Endodermal cell (in vitro differentiated cells): ENCODE results near the gene SMC1B. TPM values are rescaled to one million over a fixed set of nuclear protein-coding genes. Genes with fewer than 3 reads are reported as not detected.

ENCODE experiments used
- DNase-seq: peaks from one replicate; pipeline ENCODE4 v3.0.0-alpha.2; 2017
- H3K27ac ChIP-seq: 2 replicates; pipeline ENCODE4 v1.5.1; 2013; ENCODE audit warnings: mild to moderate bottlenecking, low read depth, low read length, moderate library complexity
- H3K27me3 ChIP-seq: 2 replicates; pipeline ENCODE4 v1.6.1; 2013; ENCODE audit warnings: mild to moderate bottlenecking, low read length, moderate library complexity; ENCODE audit not compliant: insufficient read depth, control insufficient read depth, poor library complexity, severe bottlenecking
- H3K36me3 ChIP-seq: 2 replicates; pipeline ENCODE4 v1.7.0; 2013; ENCODE audit warnings: mild to moderate bottlenecking, low read length, moderate library complexity; ENCODE audit not compliant: control insufficient read depth, insufficient read depth
- H3K4me1 ChIP-seq: one replicate; pipeline ENCODE4 v1.7.0; 2013; ENCODE audit warnings: low read length; ENCODE audit not compliant: control insufficient read depth, insufficient read depth
- H3K4me3 ChIP-seq: 2 replicates; pipeline ENCODE4 v1.5.1; 2013; ENCODE audit warnings: mild to moderate bottlenecking, low read length, moderate library complexity
- H3K9ac ChIP-seq: 2 replicates; pipeline ENCODE4 v1.6.1; 2013; ENCODE audit warnings: mild to moderate bottlenecking, low read length, moderate library complexity; ENCODE audit not compliant: poor library complexity, severe bottlenecking; ENCODE audit errors: extremely low read depth
- H3K9me3 ChIP-seq: 2 replicates; pipeline ENCODE4 v1.6.1; 2013; ENCODE audit warnings: mild to moderate bottlenecking, low read length, moderate library complexity; ENCODE audit not compliant: control insufficient read depth
- H3K27ac Mint-ChIP-seq: 2 replicates; pipeline ENCODE4 v1.8.0; 2020; ENCODE audit warnings: mixed read lengths
- H3K27me3 Mint-ChIP-seq: 2 replicates; pipeline ENCODE4 v1.8.0; 2021; ENCODE audit warnings: mild to moderate bottlenecking, mixed read lengths; ENCODE audit not compliant: insufficient read depth
- H3K36me3 Mint-ChIP-seq: 2 replicates; pipeline ENCODE4 v1.8.0; 2020; ENCODE audit warnings: low read depth, mixed read lengths
- H3K4me1 Mint-ChIP-seq: 2 replicates; pipeline ENCODE4 v1.8.0; 2020; ENCODE audit warnings: mixed read lengths
- H3K4me3 Mint-ChIP-seq: 2 replicates; pipeline ENCODE4 v1.8.0; 2020; ENCODE audit warnings: mild to moderate bottlenecking, moderate library complexity, mixed read lengths
- H3K9me3 Mint-ChIP-seq: 2 replicates; pipeline ENCODE4 v1.8.0; 2020; ENCODE audit warnings: mild to moderate bottlenecking, mixed read lengths
- CTCF ChIP-seq: fragments of 200-600 bp; sonication (generic); conservative IDR thresholded peaks from 2 replicates; pipeline ENCODE4 v1.5.0; 2021; ENCODE audit warnings: antibody characterized with exemption, mild to moderate bottlenecking
- WGBS, 2 experiments: methylation state at CpG; one replicate each; pipeline versions ENCODE4 v1.1.5 to v1.1.7; 2013; ENCODE audit warnings: missing lambda C conversion rate in 2 of 2, mixed read lengths in 1 of 2; ENCODE audit not compliant: insufficient coverage in 1 of 2, insufficient read length in 1 of 2; 5-methylcytosine and 5-hydroxymethylcytosine counted together
- total RNA-seq, 2 donors: library from RNA; stranded (reverse); fragmentation: NEBNext Ultra II Directional in 1 of 2; extraction: Animal tissue kit (Norgen Biotek cat#: 25700) in 1 of 2; gene quantifications; 2 replicates in 1 of 2; 3 replicates in 1 of 2; pipeline ENCODE4 v1.2.1, GENCODE V29; 2021

The SMC1B gene
- total RNA-seq, 2 donors from 2014 or later, result 0.11 TPM; not detected in 1

DNA sequence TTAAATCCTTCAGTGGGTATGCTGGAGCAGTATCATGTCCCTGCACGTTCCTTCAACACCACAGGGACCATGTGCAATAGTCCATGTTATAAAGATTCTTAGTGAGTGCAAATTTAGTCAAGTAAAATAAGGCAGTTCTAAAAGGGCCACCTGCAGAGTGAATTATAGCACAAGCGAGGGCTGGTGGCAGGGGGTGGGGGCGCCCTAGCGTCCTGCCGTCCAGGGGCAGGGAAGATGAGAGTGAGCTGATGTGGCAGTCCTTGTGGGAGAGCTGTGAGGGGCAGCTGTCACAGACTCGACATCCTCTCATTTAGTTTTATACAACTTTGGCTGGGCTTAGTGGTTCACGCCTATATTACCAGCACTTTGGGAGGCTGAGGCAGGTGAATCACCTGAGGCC lies 74.6 kb downstream of the SMC1B start:
- H3K4me3 Mint-ChIP-seq, result no peak overlapping the region
- Histone ChIP-seq H3K9me3 (no peaks in the 10 kb centered on the region), H3K9ac (no peak overlapping the region), H3K36me3 (peaks cover 87% of the 10 kb centered on the region), H3K27me3 (no peaks in the 10 kb centered on the region), H3K27ac (no peak overlapping the region), H3K4me1 (no peaks in the 10 kb centered on the region), H3K4me3 (no peak overlapping the region)
- H3K9me3 Mint-ChIP-seq, result no peaks in the 10 kb centered on the region
- H3K36me3 Mint-ChIP-seq, result peaks cover 67% of the 10 kb centered on the region
- H3K4me1 Mint-ChIP-seq, result peaks cover 2% of the 10 kb centered on the region
- H3K27me3 Mint-ChIP-seq, result no peaks in the 10 kb centered on the region
- no peak overlapping the region for H3K27ac Mint-ChIP-seq
- 88 to 92% methylated on average over 3 to 7 of the region's 7 CpGs for WGBS, 2 experiments
- no peak for TF ChIP-seq CTCF
- no peak for DNase-seq

- peak overlapping the region; percentile 64 for H3K27ac ChIP-seq
These were observed 75.9 kb downstream of the SMC1B start for GRCh38 chr22:45337536-45337935.

GRCh38 chr22:45336971-45337431 lies 76.4 kb downstream of the SMC1B start:
- no peak for DNase-seq
- Histone ChIP-seq H3K9ac (no peak overlapping the region), H3K9me3 (no peaks in the 10 kb centered on the region), H3K4me3 (no peak overlapping the region), H3K27me3 (no peaks in the 10 kb centered on the region), H3K36me3 (peaks cover 85% of the 10 kb centered on the region), H3K4me1 (no peaks in the 10 kb centered on the region), H3K27ac (peak overlapping the region; percentile 64)
- Mint-ChIP-seq H3K27me3 (no peaks in the 10 kb centered on the region), H3K36me3 (peaks cover 75% of the 10 kb centered on the region), H3K27ac (no peak overlapping the region), H3K4me3 (no peak overlapping the region), H3K9me3 (no peaks in the 10 kb centered on the region), H3K4me1 (peaks cover 2% of the 10 kb centered on the region)
- no peak for TF ChIP-seq CTCF
- 94 to 100% methylated on average over 4 to 18 of the region's 18 CpGs for WGBS, 2 experiments

More at GRCh38 chr22:45337536-45337935, 75.9 kb downstream of the SMC1B start:
- Mint-ChIP-seq H3K27ac (no peak overlapping the region), H3K9me3 (no peaks in the 10 kb centered on the region), H3K36me3 (peaks cover 70% of the 10 kb centered on the region), H3K4me1 (peaks cover 2% of the 10 kb centered on the region), H3K4me3 (no peak overlapping the region), H3K27me3 (no peaks in the 10 kb centered on the region)
- no peak for DNase-seq
- H3K27me3 ChIP-seq, result no peaks in the 10 kb centered on the region
- H3K9ac ChIP-seq, result no peak overlapping the region
- no peak overlapping the region for H3K4me3 ChIP-seq
- 94 to 96% methylated on average over 8 to 9 of the region's 9 CpGs for WGBS, 2 experiments
- TF ChIP-seq CTCF, result no peak
- no peaks in the 10 kb centered on the region for H3K9me3 ChIP-seq
- H3K4me1 ChIP-seq, result no peaks in the 10 kb centered on the region
- peaks cover 84% of the 10 kb centered on the region for H3K36me3 ChIP-seq
